B cell (primary cell): ENCODE data around the gene MEX3A. TPM values are rescaled to one million over a fixed set of nuclear protein-coding genes. Genes with fewer than 3 reads are reported as not detected.

ENCODE experiments used
- ATAC-seq: fragments of 200-7000 bp; cut with Tn5 transposase; one replicate; pipeline ENCODE4 v1.10.0; 2021; ENCODE audit warnings: low read depth, mild to moderate bottlenecking, moderate number of reproducible peaks, moderate library complexity
- CTCF ChIA-PET: fragments of 350-600 bp; sonication (Branson Sonifier 250); formaldehyde crosslinking; loops from one replicate; lab custom pipeline; 2021; ENCODE audit warnings: antibody characterized with exemption, inconsistent platforms; lab: Charles Lee
- POLR2A ChIA-PET: fragments of 350-600 bp; sonication (Branson Sonifier 250); formaldehyde crosslinking; loops from one replicate; lab custom pipeline; 2021; ENCODE audit warnings: antibody characterized with exemption; lab: Charles Lee
- DNase-seq: peaks from one replicate; pipeline ENCODE4 v3.0.0; 2013
- H2AFZ ChIP-seq: 2 replicates; pipeline ENCODE4 v1.6.1; 2012; ENCODE audit warnings: mild to moderate bottlenecking, low read depth, low read length; ENCODE audit not compliant: insufficient read depth, poor library complexity, severe bottlenecking
- H3K27ac ChIP-seq, 2 donors: 1 replicate in 1 of 2; 2 replicates in 1 of 2; pipeline ENCODE4 v1.5.1; 2012 to 2013; ENCODE audit warnings: low read length in 2 of 2, mild to moderate bottlenecking in 2 of 2, moderate library complexity in 1 of 2
- H3K27me3 ChIP-seq, 4 experiments: fragments of 200-600 bp in 1 of 4; sonication (generic) in 1 of 4; replicated peaks in 1 of 4; 1 replicate in 2 of 4; 2 replicates in 2 of 4; pipeline versions ENCODE4 v1.6.1 to v1.7.0; 2013 to 2016; ENCODE audit warnings: low read length in 3 of 4, mild to moderate bottlenecking in 2 of 4, mixed read lengths in 1 of 4, moderate library complexity in 1 of 4; ENCODE audit not compliant: insufficient read depth in 4 of 4, control insufficient read depth in 3 of 4; ENCODE audit errors: control extremely low read depth in 1 of 4
- H3K36me3 ChIP-seq, 2 experiments: replicated peaks in 1 of 2; 1 replicate in 1 of 2; 2 replicates in 1 of 2; pipeline versions ENCODE4 v1.6.1 to v1.7.1; 2013; ENCODE audit warnings: low read length in 1 of 2; ENCODE audit not compliant: insufficient read depth in 2 of 2, control insufficient read depth in 1 of 2; ENCODE audit errors: control extremely low read depth in 1 of 2, extremely low read depth in 1 of 2
- H3K4me1 ChIP-seq, 2 donors: fragments of 200-600 bp in 1 of 2; sonication (generic) in 1 of 2; 1 replicate in 1 of 2; 2 replicates in 1 of 2; pipeline versions ENCODE4 v1.5.1 to v1.6.1; 2013 to 2017; ENCODE audit warnings: low read length in 2 of 2; ENCODE audit not compliant: control insufficient read depth in 2 of 2, insufficient read depth in 2 of 2
- H3K4me2 ChIP-seq: replicated peaks from 2 replicates; pipeline ENCODE3; 2012; ENCODE audit warnings: mild to moderate bottlenecking, low read depth, low read length; ENCODE audit not compliant: poor library complexity, severe bottlenecking
- H3K4me3 ChIP-seq, 5 experiments: fragments of 200-600 bp in 1 of 5; sonication (generic) in 1 of 5; 1 replicate in 3 of 5; 2 replicates in 2 of 5; pipeline versions ENCODE4 v1.5.1 to v1.7.0; 2011 to 2016; ENCODE audit warnings: low read length in 4 of 5, mild to moderate bottlenecking in 4 of 5, low read depth in 2 of 5, control low read depth in 1 of 5, moderate library complexity in 1 of 5; ENCODE audit not compliant: insufficient read depth in 1 of 5; ENCODE audit errors: control extremely low read depth in 1 of 5, extremely low read depth in 1 of 5
- H3K79me2 ChIP-seq: fragments of 200-600 bp; sonication (generic); one replicate; pipeline ENCODE4 v1.6.0; 2016; ENCODE audit warnings: low read length; ENCODE audit not compliant: control insufficient read depth, insufficient read depth
- H3K9ac ChIP-seq: fragments of 200-600 bp; sonication (generic); 2 replicates; pipeline ENCODE4 v1.6.1; 2017; ENCODE audit warnings: mild to moderate bottlenecking, low read length, moderate library complexity
- H3K9me3 ChIP-seq, 3 donors: one replicate each; pipeline versions ENCODE4 v1.6.1 to v1.7.1; 2013; ENCODE audit warnings: low read length in 2 of 3; ENCODE audit not compliant: control insufficient read depth in 2 of 3, insufficient read depth in 1 of 3; ENCODE audit errors: control extremely low read depth in 1 of 3
- H4K20me1 ChIP-seq: 2 replicates; pipeline ENCODE4 v1.6.0; 2012; ENCODE audit warnings: mild to moderate bottlenecking, low read length; ENCODE audit not compliant: insufficient read depth, control insufficient read depth, poor library complexity, severe bottlenecking
- H3K27ac Mint-ChIP-seq: one replicate; pipeline ENCODE4 v1.8.0; 2021; ENCODE audit warnings: mixed read lengths
- H3K27me3 Mint-ChIP-seq: one replicate; pipeline ENCODE4 v1.8.0; 2021; ENCODE audit warnings: mixed read lengths
- H3K4me1 Mint-ChIP-seq: one replicate; pipeline ENCODE4 v1.8.0; 2021; ENCODE audit warnings: mixed read lengths
- H3K4me3 Mint-ChIP-seq: one replicate; pipeline ENCODE4 v1.8.0; 2021; ENCODE audit warnings: mixed read lengths
- H3K9me3 Mint-ChIP-seq: one replicate; pipeline ENCODE4 v1.8.0; 2022; ENCODE audit warnings: mixed read lengths; ENCODE audit not compliant: insufficient read depth
- EZH2 ChIP-seq: IDR thresholded peaks from 2 replicates; pipeline ENCODE4 v1.6.1; 2012; ENCODE audit warnings: borderline replicate concordance, low read depth, mild to moderate bottlenecking, moderate library complexity, low read length; ENCODE audit not compliant: insufficient read depth, poor library complexity, severe bottlenecking
- WGBS: methylation state at CpG from one replicate; pipeline ENCODE4 v1.1.5; 2013; ENCODE audit warnings: missing lambda C conversion rate; ENCODE audit not compliant: insufficient coverage; 5-methylcytosine and 5-hydroxymethylcytosine counted together
- intact Hi-C: fragments of 100-400 bp; cut with micrococcal nuclease; formaldehyde crosslinking; loops from one replicate; pipeline ENCODE4 v1.10.0; 2022
- polyA plus RNA-seq: library from polyadenylated mRNA; depleted of rRNA; stranded (reverse); fragments of >200 nt; gene quantifications from 2 replicates; pipeline ENCODE4 v1.2.3, GENCODE V29; 2012
- total RNA-seq, 2 donors: library from RNA; stranded (reverse); fragments of 120-200 nt in 1 of 2; gene quantifications; 1 replicate in 1 of 2; 2 replicates in 1 of 2; pipeline versions ENCODE4 v1.2.3 to v1.2.4, GENCODE V29; 2013 to 2022
- TF ChIP-seq, protein P1 (sequence below): fragments of 200-600 bp; IDR thresholded peaks from one replicate; pipeline ENCODE4 v1.8.0; 2022; ENCODE audit warnings: antibody characterized with exemption, mild to moderate bottlenecking

The MEX3A gene
- total and polyA plus RNA-seq, 2 donors (not counting 1 experiment from before 2014, with no cell fraction given), result 0.27 to 1.1 TPM

DNA sequence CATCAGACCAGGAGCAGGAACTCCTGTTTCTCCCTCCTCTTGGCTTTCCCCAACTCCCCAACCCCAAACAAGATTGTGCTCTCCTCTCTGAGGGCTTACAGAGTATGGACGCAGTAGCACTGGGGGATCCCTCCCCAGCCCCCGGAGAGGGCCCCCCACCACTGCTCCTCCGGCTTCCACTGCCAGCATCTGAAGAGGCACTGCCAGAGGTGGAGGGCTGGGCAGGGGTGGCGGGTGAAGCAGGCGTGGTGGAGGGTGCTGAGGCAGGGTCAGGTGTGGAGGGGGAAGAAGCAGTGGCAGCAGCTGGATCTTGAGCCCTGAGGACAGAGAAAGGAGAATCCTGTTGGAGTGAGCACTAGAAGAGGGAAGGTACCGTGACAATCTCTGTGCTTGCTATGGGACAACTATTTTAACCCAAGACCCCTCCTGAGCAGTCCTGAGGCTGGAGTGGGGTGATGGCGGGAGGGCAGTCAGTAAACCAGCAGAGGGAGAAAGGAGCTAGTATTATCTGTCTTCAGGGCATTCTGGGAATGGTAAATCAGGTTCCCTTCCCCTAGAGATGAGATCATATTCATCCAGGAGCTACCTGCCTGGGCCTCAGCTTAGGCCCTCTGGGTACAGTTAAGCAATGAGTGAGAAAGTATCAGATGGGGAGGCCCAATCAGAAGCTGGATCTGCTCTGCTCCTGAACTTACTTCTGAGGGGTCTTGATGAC is 31.1 kb downstream of the MEX3A start:
- Mint-ChIP-seq H3K9me3 (no peaks in the 10 kb centered on the region), H3K4me3 (no peak overlapping the region), H3K27me3 (no peaks in the 10 kb centered on the region), H3K4me1 (peaks cover 27% of the 10 kb centered on the region), H3K27ac (peak overlapping the region; percentile 50)
- ChIA-PET CTCF (interaction anchor here (0.8 to 1.2 kb wide), 3 partner anchors 31 to 117 kb away, joined by 3 read pairs; partner anchors contain the start of gene KHDC4), POLR2A (no interaction called here)
- Histone ChIP-seq H3K27me3 (no peaks in the 10 kb centered on the region), H2AFZ (no peak overlapping the region), H4K20me1 (no peaks in the 10 kb centered on the region), H3K4me3 (no peak overlapping the region), H3K27ac (no peak overlapping the region), H3K9me3 (no peaks in the 10 kb centered on the region), H3K9ac (no peak overlapping the region), H3K4me2 (no peak overlapping the region), H3K36me3 (peaks cover 0 to 6% of the 10 kb centered on the region in 2 experiments), H3K4me1 (peaks cover 8 to 22% of the 10 kb centered on the region in 2 donors), H3K79me2 (peaks cover 12% of the 10 kb centered on the region)
- TF ChIP-seq EZH2, result no peak
- TF ChIP-seq, protein P1, sequence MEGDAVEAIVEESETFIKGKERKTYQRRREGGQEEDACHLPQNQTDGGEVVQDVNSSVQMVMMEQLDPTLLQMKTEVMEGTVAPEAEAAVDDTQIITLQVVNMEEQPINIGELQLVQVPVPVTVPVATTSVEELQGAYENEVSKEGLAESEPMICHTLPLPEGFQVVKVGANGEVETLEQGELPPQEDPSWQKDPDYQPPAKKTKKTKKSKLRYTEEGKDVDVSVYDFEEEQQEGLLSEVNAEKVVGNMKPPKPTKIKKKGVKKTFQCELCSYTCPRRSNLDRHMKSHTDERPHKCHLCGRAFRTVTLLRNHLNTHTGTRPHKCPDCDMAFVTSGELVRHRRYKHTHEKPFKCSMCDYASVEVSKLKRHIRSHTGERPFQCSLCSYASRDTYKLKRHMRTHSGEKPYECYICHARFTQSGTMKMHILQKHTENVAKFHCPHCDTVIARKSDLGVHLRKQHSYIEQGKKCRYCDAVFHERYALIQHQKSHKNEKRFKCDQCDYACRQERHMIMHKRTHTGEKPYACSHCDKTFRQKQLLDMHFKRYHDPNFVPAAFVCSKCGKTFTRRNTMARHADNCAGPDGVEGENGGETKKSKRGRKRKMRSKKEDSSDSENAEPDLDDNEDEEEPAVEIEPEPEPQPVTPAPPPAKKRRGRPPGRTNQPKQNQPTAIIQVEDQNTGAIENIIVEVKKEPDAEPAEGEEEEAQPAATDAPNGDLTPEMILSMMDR, result no peak
- 100% methylated on average over 1 of the region's 7 CpGs for WGBS
- DNase-seq, result no peak
- intact Hi-C loops, result loop anchor here (5.0 kb wide), 1 partner anchor 779 kb away; the partner anchor contains the start of gene CLK2
- no peak for ATAC-seq

- POLR2A ChIA-PET, result interaction anchor here (0.6 kb wide), 1 partner anchor 523 kb away, joined by 4 read pairs; no protein-coding TSS in a partner anchor
- ATAC-seq (no peak), DNase-seq (no peak)
- peaks cover 3 to 14% of the 10 kb centered on the region in 2 donors for H3K4me1 ChIP-seq
- TF ChIP-seq, protein P1, result no peak
- no peak for TF ChIP-seq EZH2
- no peak overlapping the region for H3K27ac Mint-ChIP-seq
- no peak overlapping the region for H3K9ac ChIP-seq
- no peak overlapping the region for H2AFZ ChIP-seq
- no peaks in the 10 kb centered on the region for H3K27me3 ChIP-seq
- no peaks in the 10 kb centered on the region for H3K27me3 Mint-ChIP-seq
- peaks cover 10% of the 10 kb centered on the region for H3K79me2 ChIP-seq
- no peak overlapping the region for H3K4me2 ChIP-seq
- H3K4me3 ChIP-seq, result no peak overlapping the region
- WGBS, result 93% methylated on average over 4 of the region's 4 CpGs
- H3K4me3 Mint-ChIP-seq, result no peak overlapping the region
- H3K36me3 ChIP-seq, result peaks cover 0 to 8% of the 10 kb centered on the region in 2 experiments
- intact Hi-C loops, result loop anchor here (5.0 kb wide), 1 partner anchor 778 kb away; the partner anchor contains the start of gene CLK2
- CTCF ChIA-PET, result no interaction called here
- H3K4me1 Mint-ChIP-seq, result peaks cover 20% of the 10 kb centered on the region
- H3K27ac ChIP-seq, result no peak overlapping the region
- no peaks in the 10 kb centered on the region for H3K9me3 Mint-ChIP-seq
- H3K9me3 ChIP-seq, result no peaks in the 10 kb centered on the region
- H4K20me1 ChIP-seq, result no peaks in the 10 kb centered on the region
These were observed 31.9 kb downstream of the MEX3A start for GRCh38 chr1:156050376-156050775.
